HG03575 (cell line): ENCODE measurements around the gene IGF1R.
A peak's percentile ranks its signal among the peaks of the same experiment; 100 is the strongest.

Experiments
- ATAC-seq: cut with Tn5 transposase; IDR thresholded peaks from one replicate; pipeline ENCODE4 v1.9.1; 2021; ENCODE audit not compliant: unreplicated experiment, insufficient number of reproducible peaks, low FRiP score; ENCODE audit errors: extremely low read depth

IGF1R gene

DNA sequence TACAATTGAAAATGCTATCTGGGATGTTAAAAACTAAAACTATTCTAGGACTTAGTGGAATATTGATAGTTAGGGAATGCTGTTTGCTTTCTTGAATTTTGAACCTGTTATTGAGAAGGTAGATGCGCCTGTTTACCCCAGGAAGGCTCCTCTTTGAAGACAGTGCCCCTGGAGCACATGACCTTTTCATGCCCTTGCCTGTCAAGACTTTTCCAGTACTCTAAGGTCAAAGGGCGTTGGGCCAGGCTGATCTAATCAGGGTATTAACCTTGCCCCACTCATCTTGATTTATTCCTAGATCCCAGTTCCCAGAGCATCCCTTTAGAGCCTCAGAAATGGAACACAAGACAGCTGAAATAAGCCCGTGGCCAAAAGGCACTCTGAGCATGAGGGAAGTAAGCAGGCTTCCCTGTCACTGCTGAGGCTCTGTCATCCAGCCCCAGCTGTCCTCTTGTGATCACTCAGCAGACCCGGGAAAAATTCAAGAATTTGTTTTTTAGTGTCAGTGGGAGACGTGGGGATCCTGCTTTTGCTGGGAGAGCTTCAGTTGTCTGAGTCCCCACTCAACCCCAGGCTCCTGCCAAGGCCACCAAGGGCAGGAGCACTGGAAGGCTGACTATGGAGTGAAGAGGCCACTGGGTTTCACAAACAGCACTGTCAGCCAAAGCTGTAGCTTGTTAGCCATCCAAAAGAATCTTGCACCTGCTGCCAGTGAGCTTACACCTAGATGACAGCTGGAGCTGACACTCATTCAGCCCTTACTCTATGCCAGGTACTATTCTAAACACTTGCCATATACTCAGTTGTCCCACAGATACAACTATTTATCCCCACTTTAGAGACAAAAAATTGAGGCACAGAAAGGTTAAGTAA is 190.3 kb downstream of the IGF1R start:
- no peak for ATAC-seq

DNA sequence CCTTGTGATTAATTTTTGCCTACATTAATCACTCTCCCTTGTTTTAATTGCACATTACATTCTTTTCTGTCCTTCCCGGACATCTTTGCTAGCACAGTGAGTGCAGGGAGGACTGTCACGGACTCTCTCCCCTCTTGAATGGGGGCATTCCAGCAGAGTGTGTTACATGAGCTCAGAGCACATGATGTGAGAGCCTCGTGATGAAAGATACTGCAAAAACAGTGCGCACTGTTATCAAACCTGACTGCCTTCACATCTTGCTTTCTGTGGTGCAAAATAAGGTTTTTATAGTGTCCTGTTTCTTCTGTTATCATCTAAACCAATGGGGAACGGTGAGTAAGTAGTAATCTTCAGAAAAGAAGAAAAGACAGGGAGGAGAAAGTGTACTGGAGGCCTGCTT is 191.7 kb downstream of the IGF1R start:
- no peak for ATAC-seq

DNA sequence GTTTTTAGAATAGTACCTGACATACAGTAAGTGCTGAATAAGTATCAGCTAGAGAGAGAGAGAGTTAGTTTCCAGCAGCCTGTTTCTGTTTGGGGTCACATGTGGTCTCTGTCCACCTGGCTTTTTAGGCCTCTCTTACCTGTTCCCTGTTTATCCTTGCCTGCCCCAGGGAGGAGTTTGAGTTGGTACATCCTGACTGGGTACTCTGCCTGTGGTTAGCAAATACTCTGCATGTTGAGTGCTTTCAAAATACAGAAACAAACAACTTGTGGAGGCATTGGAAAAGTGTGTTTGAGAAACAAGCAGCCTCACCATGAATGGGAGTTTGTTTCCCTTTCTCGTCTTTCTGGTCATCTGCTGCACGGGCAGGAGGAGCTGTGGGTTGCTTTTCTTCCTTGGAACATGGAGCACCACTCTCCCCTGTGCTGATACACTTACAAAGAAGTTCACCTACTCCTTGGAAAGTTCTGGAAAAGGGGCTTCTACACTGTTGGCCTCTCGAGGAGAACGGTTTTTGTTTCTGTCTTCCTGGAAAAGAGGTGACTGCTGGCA is 193.2 kb downstream of the IGF1R start:
- no peak for ATAC-seq

DNA sequence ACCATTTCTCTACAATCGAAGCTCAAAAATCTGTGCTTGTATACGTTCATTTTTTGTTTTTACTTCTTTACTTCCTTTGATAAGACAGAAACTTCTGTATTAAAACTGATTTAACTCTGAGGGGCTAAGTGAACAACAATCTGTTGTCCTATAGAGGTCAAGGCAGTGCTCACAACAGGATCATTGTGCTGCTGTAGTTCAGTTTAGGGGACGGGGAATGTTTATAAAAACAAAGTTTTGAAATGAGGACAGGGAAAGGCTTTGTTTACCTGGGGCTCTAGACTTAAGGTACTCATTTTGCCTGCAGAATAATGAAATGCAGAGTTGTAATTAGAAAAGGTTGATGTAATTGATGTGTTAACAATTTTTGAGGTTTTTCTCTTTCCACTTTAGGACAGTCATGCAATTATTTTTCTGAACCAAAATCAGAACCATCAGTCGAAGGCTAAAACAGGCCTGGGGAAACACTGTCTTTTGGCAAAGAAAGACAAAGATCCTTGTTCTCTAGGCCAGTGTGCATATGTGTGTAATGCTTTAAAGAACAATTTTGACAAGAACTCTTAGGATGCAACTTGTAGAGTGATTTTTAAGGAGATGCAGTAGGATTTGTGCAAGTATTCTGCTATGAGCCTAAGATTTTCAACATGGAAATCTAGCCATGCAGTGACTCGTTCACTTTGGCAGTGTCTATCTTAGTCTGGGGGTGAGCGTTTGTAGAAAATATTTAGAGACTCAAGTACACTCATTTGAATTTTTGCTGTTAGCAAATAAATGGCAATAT is 194.0 kb downstream of the IGF1R start:
- ATAC-seq = no peak

DNA sequence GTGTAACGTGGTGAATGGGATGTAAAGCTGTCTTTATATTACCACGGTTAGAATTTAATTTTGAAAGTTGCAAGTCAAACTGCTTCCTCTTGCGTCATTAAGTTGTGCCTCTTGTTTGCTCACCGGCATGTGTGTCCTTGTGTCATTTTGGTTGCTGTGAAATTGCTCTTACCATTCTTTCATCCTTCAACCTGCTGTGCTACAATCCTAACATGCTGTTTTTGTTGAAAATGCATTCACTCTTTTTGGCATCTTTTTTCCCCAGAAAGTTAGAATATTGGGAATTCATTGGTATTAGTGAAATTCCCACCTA is 194.6 kb downstream of the IGF1R start:
- no peak for ATAC-seq

DNA sequence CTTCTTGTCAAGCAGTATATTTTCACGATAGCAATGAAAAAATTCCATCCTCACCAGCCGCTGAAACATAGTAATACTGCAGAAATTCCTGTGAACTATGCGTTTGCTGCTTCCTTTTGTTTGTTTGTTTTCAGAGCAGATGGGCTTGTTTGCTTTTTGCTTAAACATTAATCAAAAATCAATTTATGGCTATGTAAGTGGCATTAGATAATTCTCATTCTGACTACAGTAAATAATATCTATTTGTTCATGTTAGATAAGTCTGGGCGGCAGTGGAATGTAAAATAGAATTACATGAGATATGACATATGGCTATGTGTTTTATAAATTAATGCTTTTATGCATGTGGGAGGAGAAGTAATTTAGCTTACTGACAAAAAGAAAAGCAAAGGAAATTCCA is 195.5 kb downstream of the IGF1R start:
- ATAC-seq = no peak

DNA sequence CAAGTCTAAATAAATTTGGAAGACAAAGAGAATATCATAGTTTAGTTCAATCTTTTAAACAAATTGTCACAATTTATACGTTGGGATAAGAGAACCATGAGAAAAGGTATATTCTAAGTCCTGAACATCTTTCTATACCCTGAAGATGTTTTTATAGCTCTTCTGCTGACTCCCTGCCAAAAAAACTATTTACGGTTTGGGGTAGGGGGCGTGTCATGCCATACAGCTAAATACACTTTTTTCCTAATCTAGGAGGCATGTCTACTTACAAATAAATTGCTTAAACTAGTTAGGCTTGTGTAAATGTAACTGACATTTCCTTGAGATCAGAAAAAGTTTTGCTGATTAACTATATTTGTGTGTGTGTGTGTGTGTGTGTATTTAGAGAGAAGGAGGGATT is 195.9 kb downstream of the IGF1R start:
- ATAC-seq = no peak

DNA sequence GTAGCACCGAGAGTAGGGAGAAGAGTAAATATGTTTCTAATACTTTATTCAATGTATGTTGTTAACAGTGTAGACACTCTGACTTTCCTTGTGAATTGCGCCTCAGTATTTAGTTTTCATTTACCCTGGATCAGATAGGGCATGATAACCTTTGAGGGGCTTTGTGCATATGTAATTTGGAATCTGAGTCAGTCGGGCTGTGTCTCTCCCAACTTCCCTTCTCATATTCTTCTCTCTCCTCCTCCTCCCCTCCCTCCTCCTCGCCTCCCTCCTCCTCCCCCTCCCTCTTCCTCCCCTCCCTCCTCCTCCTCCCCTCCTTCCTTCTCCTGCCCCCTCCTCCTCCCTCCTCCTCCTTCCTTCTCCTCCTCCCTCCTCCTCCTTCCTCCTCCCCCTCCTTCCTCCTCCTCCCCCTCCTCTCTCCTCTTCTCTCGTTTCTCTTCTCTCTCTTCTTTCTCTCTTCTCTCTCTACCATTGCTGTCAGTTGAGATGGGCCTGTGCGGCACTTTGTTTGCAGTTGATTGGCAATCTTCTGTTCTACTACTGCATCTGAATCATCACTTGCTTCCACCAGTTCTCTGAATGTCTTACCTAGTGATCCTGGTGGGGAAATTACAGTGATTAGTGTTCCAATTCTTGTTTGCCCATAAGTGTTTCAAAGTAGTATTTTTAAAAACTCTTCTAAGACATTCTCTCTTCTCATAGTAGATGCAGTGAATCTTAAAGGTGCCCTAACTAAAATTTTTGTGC is 197.0 kb downstream of the IGF1R start:
- ATAC-seq = no peak

DNA sequence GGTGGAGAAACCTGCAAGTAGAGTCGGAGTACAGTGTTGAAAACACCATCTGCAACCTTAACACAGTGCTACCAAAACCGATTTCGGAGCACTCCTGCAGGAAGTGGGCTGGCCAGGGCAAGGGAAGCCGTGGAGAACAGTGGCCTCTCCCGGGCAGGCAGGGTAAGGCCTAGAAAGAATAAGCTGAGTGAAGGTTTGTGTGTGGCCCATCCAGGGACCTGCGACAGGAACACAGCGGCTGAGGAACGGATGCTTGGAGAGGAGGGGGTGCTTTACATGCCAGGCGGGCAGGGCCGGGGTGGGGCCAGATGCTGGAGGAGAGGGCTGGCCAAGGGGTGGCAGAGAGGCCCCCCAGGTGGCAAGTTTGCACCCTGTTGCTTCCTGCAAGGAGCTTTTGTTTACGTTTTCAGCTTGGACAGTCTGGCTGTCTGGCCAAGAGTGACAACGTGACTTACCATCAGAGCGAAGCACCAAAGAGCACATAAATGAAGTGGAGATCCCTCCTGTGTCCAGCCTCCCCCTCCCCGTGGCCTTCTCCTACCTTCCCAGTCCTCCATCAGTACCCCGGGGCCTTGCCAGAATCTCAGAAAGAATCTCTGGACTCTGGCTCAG is 202.7 kb downstream of the IGF1R start:
- peak; percentile 35 for ATAC-seq

DNA sequence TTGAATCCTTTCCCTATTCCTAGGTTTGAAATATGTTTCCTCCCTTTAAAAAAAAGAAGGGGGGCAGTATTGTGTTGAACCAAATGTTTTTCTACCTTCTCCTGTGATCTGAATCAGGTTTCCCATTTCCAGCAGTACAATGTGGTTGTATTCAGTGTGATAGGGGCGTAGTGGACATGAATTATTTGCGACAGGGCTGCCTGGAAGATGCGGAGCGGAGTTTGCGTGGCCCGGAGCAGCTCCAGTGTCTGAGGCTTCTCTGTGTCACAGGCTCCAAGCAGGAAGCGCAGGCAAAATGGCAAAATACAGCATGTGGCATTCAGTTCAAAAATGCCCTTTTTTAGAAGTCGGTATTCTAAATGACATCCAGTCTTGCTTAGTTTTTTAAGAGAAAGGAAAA is 204.8 kb downstream of the IGF1R start:
- ATAC-seq = no peak

DNA sequence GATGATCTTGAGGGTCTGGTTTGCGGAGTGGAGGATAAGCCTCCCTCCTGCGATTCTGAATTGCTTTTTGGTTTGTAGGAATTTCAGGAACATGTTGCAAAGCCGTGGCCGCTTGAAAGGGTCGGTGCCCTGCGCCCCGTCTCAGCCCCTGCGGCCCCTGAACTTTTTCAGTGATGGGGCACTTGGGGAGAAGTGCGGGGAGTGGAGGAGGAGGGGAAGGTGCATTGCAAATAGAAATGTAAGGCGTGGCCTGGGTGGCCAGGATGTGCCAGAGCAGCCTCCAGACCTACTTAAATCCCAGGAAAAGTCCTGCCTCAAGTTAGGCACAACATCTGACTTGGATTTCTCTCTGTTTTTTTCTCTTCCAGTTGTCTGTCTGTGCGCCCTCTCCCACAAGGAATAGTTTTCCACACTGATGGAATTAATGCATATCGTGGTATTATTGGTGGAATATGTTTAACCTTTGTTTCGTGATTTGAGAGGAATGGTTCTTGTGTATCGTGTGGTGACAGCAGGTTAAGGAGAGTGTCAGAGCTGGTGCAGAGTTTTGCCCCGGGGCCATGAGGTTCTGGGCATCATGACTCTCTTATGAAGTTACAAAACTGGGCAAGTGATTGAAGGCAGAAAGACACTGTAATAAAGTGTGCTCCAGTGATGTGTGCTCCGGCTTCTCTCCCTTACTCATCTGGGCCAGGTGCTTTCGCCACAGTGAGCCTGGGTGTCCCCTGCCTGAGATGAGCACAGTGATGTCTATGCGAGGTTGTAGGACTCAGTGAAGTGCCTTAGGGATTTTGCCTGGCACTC is 205.5 kb downstream of the IGF1R start:
- ATAC-seq = no peak

DNA sequence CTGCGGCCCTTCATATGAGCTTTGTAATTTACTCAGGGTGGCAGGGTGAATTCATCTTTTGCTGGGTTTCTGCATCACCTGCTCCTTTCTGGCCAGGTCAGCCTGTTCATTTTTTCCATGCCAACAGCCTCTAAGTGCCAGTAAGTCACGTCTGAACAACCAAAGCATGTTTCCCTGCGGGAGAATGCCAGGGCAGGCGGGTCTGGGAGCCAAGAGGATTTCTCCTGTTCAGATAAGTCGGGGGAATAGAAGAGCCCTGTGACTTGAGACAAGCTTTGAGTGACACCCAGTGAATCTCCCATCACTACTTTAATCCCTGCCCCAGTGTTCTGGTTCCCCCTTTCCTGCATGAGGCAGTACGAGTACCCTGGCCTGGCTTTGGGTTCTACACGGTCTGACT is 206.2 kb downstream of the IGF1R start:
- ATAC-seq = no peak

DNA sequence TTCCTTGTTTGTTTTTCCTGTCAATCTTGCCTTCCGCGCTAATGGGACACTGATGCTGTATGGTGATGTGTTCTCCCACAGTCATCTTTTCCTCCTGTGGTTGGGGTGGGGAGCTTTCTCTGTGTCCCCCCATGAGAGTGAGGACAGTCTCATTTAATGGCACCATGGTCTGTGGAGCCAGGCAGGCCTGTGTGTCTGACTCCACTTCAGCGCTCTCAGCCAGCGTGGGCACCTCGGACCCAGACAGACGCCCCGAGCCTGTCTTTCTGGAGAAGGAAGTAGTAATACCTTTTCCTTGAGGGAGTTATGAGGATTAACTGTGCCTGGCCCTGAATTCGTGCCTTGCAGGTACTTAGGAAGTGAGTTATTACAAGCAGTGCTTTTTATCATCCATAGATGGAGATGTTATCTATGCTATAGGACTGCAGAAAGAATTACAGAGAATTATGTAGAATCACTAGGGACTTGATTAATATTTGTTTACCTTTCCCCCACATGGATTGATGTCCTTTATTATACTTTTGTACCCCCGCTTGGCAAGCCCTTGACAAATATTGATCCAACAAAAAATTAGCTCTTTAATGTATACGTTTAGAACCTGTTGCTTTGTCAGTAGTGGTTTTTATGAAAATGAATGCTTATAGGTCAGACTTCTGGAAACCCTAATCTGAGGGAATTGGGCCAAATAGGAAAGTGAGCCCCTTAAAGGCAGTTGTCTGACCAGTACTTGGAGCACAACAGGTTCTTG is 206.9 kb downstream of the IGF1R start:
- no peak for ATAC-seq

DNA sequence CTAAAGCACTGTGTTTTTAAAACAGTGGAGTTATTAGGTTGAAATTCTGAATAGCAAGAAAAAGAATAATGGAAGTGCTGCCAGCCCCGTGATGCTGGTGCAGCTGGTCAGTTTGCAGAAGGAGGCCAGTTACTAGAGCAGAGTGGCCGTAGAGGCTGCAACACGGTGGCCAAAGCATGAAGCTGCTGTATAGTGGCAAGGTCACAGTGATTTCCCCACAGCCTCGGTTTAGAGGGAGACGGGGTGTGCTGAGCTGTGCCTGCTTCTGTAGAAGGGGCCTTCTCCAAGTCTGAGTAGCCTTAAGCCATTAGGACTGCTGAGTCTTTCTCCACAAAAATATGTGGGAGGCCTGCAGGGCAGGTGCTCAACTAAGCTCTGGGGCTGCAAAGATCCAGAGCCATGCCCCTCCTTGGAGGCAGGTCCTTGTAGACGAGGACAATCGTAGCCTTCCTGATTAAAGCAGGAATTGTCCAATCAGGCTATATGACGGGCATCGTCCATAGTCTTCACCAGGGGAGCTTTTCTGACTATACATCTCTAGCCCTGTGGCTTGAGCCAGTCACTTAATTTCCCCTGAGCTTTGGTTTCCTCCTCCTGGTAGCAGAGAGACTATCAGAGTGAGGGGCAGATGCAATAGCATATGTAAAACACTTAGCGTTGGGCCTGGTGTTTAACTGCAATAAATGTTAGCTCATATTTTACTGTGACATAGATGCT is 207.6 kb downstream of the IGF1R start:
- no peak for ATAC-seq

DNA sequence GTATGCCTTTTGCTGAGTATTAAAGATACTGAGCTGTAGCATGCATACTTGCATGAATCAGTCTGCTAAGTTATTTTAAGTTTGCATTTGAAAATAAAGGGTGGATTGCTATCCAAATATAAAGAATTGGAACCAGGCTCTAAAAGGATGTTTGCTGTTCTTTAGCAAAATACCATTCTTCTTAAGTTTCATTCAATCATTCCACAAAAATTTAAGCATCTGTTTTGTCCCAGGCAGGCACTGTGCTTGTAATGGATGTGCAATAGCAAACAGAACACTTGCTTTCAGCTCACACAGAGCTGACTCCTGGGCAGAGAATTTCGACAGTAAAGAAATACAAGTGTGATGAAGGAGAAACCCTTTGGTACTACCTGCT is 208.2 kb downstream of the IGF1R start:
- ATAC-seq = no peak

DNA sequence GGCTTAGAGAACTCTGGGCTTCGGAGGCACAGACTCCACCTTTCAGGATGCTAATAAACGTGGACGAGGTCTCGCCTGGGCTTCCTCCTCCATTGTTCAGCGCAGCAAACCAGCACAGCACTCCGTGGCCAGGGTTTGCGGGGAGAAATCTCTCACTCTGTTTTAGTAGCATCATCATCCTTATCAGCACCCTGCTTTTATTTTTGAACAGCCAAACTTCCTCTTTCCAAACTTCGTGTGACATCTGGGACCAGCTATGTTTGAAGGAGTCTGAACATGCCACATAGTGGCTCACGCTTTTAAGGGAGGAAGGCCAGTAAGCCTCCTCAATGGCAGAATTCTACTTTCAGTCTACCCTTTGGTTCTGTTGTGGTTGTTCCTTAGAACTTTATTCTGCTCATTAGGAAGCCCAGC is 210.3 kb downstream of the IGF1R start:
- ATAC-seq = no peak

DNA sequence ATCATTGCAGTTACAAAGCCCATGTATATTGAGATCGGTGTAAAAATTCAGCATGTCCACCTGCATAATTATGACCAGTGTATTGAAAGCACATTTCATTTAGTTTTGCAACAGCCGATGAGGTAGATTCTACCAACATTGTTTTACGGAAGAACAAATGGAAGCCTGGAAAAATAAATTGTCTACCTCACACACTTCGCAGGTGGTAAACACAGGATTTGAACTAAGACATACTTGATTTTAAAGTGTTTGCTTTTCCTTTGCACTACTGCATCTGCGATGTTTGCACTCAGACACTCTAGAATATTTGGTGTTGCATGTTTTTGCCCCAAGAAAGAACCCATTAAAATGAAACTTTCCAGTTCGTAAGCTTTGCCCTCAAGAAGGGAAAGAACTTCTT is 210.8 kb downstream of the IGF1R start:
- ATAC-seq = no peak
